Ovary (tissue), 9 donors: ENCODE results near the gene GPR35. TPM values are rescaled to one million over a fixed set of nuclear protein-coding genes. Genes with fewer than 3 reads are reported as not detected.

ENCODE experiments used
- DNase-seq, 5 donors: peaks; one replicate each; pipeline ENCODE4 v3.0.0-alpha.2; 2019 to 2020
- H3K27ac ChIP-seq, 2 donors: fragments of 200-600 bp; one replicate each; pipeline versions ENCODE4 v1.5.1 to v1.8.0; 2019 to 2022
- H3K27me3 ChIP-seq: fragments of 200-600 bp; one replicate; pipeline ENCODE4 v1.8.0; 2022
- H3K36me3 ChIP-seq: fragments of 200-600 bp; sonication (generic); one replicate; pipeline ENCODE4 v1.5.1; 2019
- H3K4me1 ChIP-seq: one replicate; pipeline ENCODE4 v1.8.1; 2013; ENCODE audit warnings: mild to moderate bottlenecking, moderate library complexity; ENCODE audit not compliant: insufficient read depth
- H3K4me3 ChIP-seq: fragments of 200-600 bp; sonication (generic); one replicate; pipeline ENCODE4 v1.5.1; 2017
- H3K9me3 ChIP-seq, 2 donors: fragments of 200-600 bp in 1 of 2; sonication (generic) in 1 of 2; one replicate each; pipeline versions ENCODE4 v1.5.1 to v1.8.1; 2013 to 2019; ENCODE audit warnings: mild to moderate bottlenecking in 1 of 2, moderate library complexity in 1 of 2
- CTCF ChIP-seq, 3 donors: fragments of 450-650 bp in 2 of 3; fragments of 200-600 bp in 1 of 3; IDR thresholded peaks; one replicate each; pipeline versions ENCODE4 v1.5.1 to v1.8.0; 2016 to 2022; ENCODE audit warnings: antibody characterized with exemption in 3 of 3, mild to moderate bottlenecking in 1 of 3
- EP300 ChIP-seq: sonication (generic); formaldehyde crosslinking; IDR thresholded peaks from one replicate; pipeline ENCODE4 v1.6.1; 2017; ENCODE audit warnings: antibody characterized with exemption
- POLR2A ChIP-seq: fragments of 450-650 bp; IDR thresholded peaks from one replicate; pipeline ENCODE4 v1.6.1; 2017; ENCODE audit warnings: antibody characterized with exemption, mild to moderate bottlenecking, moderate library complexity
- WGBS, 3 donors: extraction: QIAGEN DNeasy Blood & Tissue Kit in 1 of 3; methylation state at CpG; one replicate each; pipeline versions ENCODE4 v1.1.5 to v1.1.7; 2013 to 2017; 5-methylcytosine and 5-hydroxymethylcytosine counted together
- intact Hi-C, 4 donors: fragments of 100-400 bp; cut with DNase I; formaldehyde crosslinking; loops; one replicate each; pipeline versions ENCODE4 v1.11.0 to v1.15.1; 2022 to 2023
- polyA plus RNA-seq, 2 donors: library from polyadenylated mRNA; stranded (reverse); fragments of 200-250 nt in 1 of 2; fragments of 350-450 nt in 1 of 2; fragmentation: Illumina TruSeq in 1 of 2; extraction: RNeasy Lipid Tissue Mini Kit (QIAGEN cat#74804) in 1 of 2; gene quantifications; one replicate each; pipeline ENCODE4 v1.2.3, GENCODE V29; 2013 to 2014
- total RNA-seq, 7 donors: library from RNA; depleted of rRNA in 2 of 7; stranded (reverse); fragments of >200 nt in 2 of 7; fragmentation: NEBNext Ultra II Directional in 3 of 7; extraction: Animal tissue kit (Norgen Biotek cat#: 25700) in 3 of 7; gene quantifications; one replicate each; pipeline versions ENCODE4 v1.1.0 to v1.2.4, GENCODE V29; 2016 to 2023
- donor health status: DM: no; HTN: no; CAD: no; lungs with moderate emphysema.
- donor health status: DM: no; HTN: no; CAD: no.
- donor health status: Bipolar disorder and iron deficiency.
- donor health status: DM: yes; HTN: yes; CAD: no.
- donor health status: DM: no; HTN: no; CAD: no.
- donor health status: DM: yes; HTN: yes; CAD: no.

GPR35 gene
- total and polyA plus RNA-seq, 9 donors, result 0.27 to 4.2 (median 2.4) TPM

GRCh38 chr2:240642061-240642805 lies 17.0 kb downstream of the GPR35 start:
- H3K36me3 ChIP-seq, result no peaks in the 10 kb centered on the region
- H3K4me3 ChIP-seq, result no peak overlapping the region
- intact Hi-C loops, result no loop called here
- TF ChIP-seq POLR2A, result no peak
- TF ChIP-seq EP300, result no peak
- no peak for TF ChIP-seq CTCF (IDR thresholded peaks at IDR 0.05)
- no peaks in the 10 kb centered on the region for H3K27me3 ChIP-seq
- WGBS, 3 donors, result 56 to 70% (median 57%) methylated on average over 32 to 36 of the region's 36 CpGs
- peak in 1 of 5 donors; percentile 32 for DNase-seq
- H3K27ac ChIP-seq, result no peak overlapping the region
- H3K4me1 ChIP-seq, result no peaks in the 10 kb centered on the region
- H3K9me3 ChIP-seq, result no peaks in the 10 kb centered on the region

GRCh38 chr2:240642806-240643092 lies 17.5 kb downstream of the GPR35 start:
- Histone ChIP-seq H3K4me3 (no peak overlapping the region), H3K27ac (no peak overlapping the region), H3K9me3 (no peaks in the 10 kb centered on the region), H3K4me1 (no peaks in the 10 kb centered on the region), H3K27me3 (no peaks in the 10 kb centered on the region), H3K36me3 (no peaks in the 10 kb centered on the region)
- intact Hi-C loops, result no loop called here
- TF ChIP-seq CTCF (IDR thresholded peaks at IDR 0.05) (no peak), EP300 (no peak), POLR2A (no peak)
- 77 to 84% (median 82%) methylated on average over 6 to 11 of the region's 11 CpGs for WGBS, 3 donors
- no peak for DNase-seq

GRCh38 chr2:240643093-240643810 lies 18.0 kb downstream of the GPR35 start:
- Histone ChIP-seq H3K4me3 (no peak overlapping the region), H3K36me3 (no peaks in the 10 kb centered on the region), H3K27ac (no peak overlapping the region), H3K4me1 (no peaks in the 10 kb centered on the region), H3K9me3 (no peaks in the 10 kb centered on the region), H3K27me3 (no peaks in the 10 kb centered on the region)
- peak in 1 of 5 donors; percentile 29 for DNase-seq
- TF ChIP-seq POLR2A, result no peak
- TF ChIP-seq CTCF (IDR thresholded peaks at IDR 0.05), result no peak
- no peak for TF ChIP-seq EP300
- WGBS, 3 donors, result 55 to 64% (median 56%) methylated on average over 13 of the region's 13 CpGs
- intact Hi-C loops, result no loop called here

GRCh38 chr2:240643811-240644150 lies 18.5 kb downstream of the GPR35 start:
- Histone ChIP-seq H3K36me3 (no peaks in the 10 kb centered on the region), H3K9me3 (no peaks in the 10 kb centered on the region), H3K27me3 (no peaks in the 10 kb centered on the region), H3K27ac (no peak overlapping the region), H3K4me1 (no peaks in the 10 kb centered on the region), H3K4me3 (no peak overlapping the region)
- DNase-seq, result no peak
- TF ChIP-seq POLR2A (no peak), CTCF (IDR thresholded peaks at IDR 0.05) (no peak), EP300 (no peak)
- WGBS, 3 donors, result 75 to 79% (median 77%) methylated on average over 15 of the region's 15 CpGs
- intact Hi-C loops, result no loop called here
